ENCODE data around the gene SPOCK1.

DNA sequence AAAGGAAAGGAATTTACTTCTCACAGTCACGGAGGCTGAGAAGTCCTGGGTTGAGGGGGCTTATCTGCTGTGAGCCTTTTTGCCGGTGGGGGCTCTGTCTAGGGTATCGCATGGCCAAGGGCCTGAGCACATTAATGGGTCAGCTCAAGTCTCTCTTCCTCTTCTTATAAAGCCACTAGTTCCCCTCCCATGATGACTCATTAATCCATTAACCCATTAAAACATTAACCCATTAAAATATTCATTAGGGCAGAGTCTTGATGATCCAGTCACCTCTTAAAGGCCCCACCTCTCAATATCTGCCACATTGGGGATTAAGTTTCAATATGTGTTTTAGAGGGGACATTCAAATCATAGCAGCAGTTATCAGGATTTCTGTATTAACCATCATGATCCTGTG, 406.3 kb downstream of the SPOCK1 start:
- no peak for TF ChIP-seq POLR2A (IDR thresholded peaks at IDR 0.05)
- TF ChIP-seq CTCF (IDR thresholded peaks at IDR 0.05), result no peak

Measured in Peyer's patch (tissue), 4 donors.